GM10266 (cell line): ENCODE measurements around the gene CRACDL.

Experiments
- DNase-seq: peaks from one replicate; pipeline ENCODE4 v3.0.0; 2012; ENCODE audit errors: extremely low spot score
- CTCF ChIP-seq: IDR thresholded peaks from 2 replicates; pipeline ENCODE4 v1.5.1; 2012; ENCODE audit warnings: mild to moderate bottlenecking, low read depth; ENCODE audit not compliant: control insufficient read depth, insufficient read depth; ENCODE audit errors: missing control alignments

The CRACDL gene

GRCh38 chr2:98867539-98868309, 68.3 kb downstream of the CRACDL start:
- no peak for TF ChIP-seq CTCF
- no peak for DNase-seq

GRCh38 chr2:98866033-98866432, 70.0 kb downstream of the CRACDL start:
- no peak for TF ChIP-seq CTCF
- DNase-seq = no peak

- no peak for DNase-seq
- TF ChIP-seq CTCF = no peak
Observed at GRCh38 chr2:98861601-98862000, 74.4 kb downstream of the CRACDL start.

- TF ChIP-seq CTCF = no peak
- DNase-seq = no peak
Observed at GRCh38 chr2:98859323-98859722, 76.7 kb downstream of the CRACDL start.

GRCh38 chr2:98857001-98857400, 79.0 kb downstream of the CRACDL start:
- TF ChIP-seq CTCF = no peak
- DNase-seq = no peak

GRCh38 chr2:98854682-98855081, 81.3 kb downstream of the CRACDL start:
- DNase-seq = no peak
- no peak for TF ChIP-seq CTCF

- no peak for TF ChIP-seq CTCF
- no peak for DNase-seq
Observed at GRCh38 chr2:98852932-98853331, 83.1 kb downstream of the CRACDL start.
